Colonic mucosa (tissue), 4 donors: ENCODE results near the gene GLE1. TPM values are rescaled to one million over a fixed set of nuclear protein-coding genes. Genes with fewer than 3 reads are reported as not detected.

ENCODE experiments used
- DNase-seq: peaks from one replicate; pipeline ENCODE4 v3.0.0-alpha.2; 2020
- H3K27ac ChIP-seq: fragments of 200-600 bp; one replicate; pipeline ENCODE4 v1.8.0; 2021
- H3K27me3 ChIP-seq: fragments of 200-600 bp; one replicate; pipeline ENCODE4 v1.8.0; 2021
- H3K36me3 ChIP-seq: fragments of 200-600 bp; one replicate; pipeline ENCODE4 v1.8.0; 2021
- H3K4me1 ChIP-seq: fragments of 200-600 bp; one replicate; pipeline ENCODE4 v1.8.0; 2021; ENCODE audit warnings: mild to moderate bottlenecking
- H3K4me3 ChIP-seq: fragments of 200-600 bp; one replicate; pipeline ENCODE4 v1.8.0; 2021
- H3K9ac ChIP-seq, 2 donors: one replicate each; pipeline ENCODE4 v1.7.0; 2013; ENCODE audit warnings: control low read depth in 2 of 2, low read depth in 2 of 2, low read length in 2 of 2
- H3K9me3 ChIP-seq: fragments of 200-600 bp; one replicate; pipeline ENCODE4 v1.8.0; 2021
- CTCF ChIP-seq: fragments of 200-600 bp; IDR thresholded peaks from one replicate; pipeline ENCODE4 v1.8.0; 2022; ENCODE audit warnings: antibody characterized with exemption, mild to moderate bottlenecking
- intact Hi-C: fragments of 100-400 bp; cut with DNase I; formaldehyde crosslinking; loops from one replicate; pipeline ENCODE4 v1.14.1; 2022
- total RNA-seq, 2 donors: library from RNA; stranded (reverse); fragmentation: NEBNext Ultra II Directional in 1 of 2; extraction: Animal tissue kit (Norgen Biotek cat#: 25700) in 1 of 2; gene quantifications; one replicate each; pipeline ENCODE4 v1.2.1, GENCODE V29; 2021
- donor health status: healthy.
- donor health status: DM: no; HTN: no; CAD: no.
- donor health status: DM: no; HTN: no; CAD: no.

The GLE1 gene
- total RNA-seq, 2 donors from 2014 or later = 30.7 to 44.5 TPM

GRCh38 chr9:128528445-128529160, 24.1 kb downstream of the GLE1 start:
- Histone ChIP-seq H3K27ac (no peak overlapping the region), H3K36me3 (peaks cover 19% of the 10 kb centered on the region), H3K9me3 (no peaks in the 10 kb centered on the region), H3K4me3 (no peak overlapping the region), H3K9ac (no peak overlapping the region), H3K4me1 (no peaks in the 10 kb centered on the region), H3K27me3 (no peaks in the 10 kb centered on the region)
- DNase-seq = no peak
- TF ChIP-seq CTCF = no peak
- intact Hi-C loops = loop anchor here (10.0 kb wide), 1 partner anchor 66 kb away; no protein-coding TSS in a partner anchor

GRCh38 chr9:128529191-128529590, 24.7 kb downstream of the GLE1 start:
- H3K27me3 ChIP-seq = no peaks in the 10 kb centered on the region
- peaks cover 19% of the 10 kb centered on the region for H3K36me3 ChIP-seq
- intact Hi-C loops = loop anchor here (10.0 kb wide), 1 partner anchor 66 kb away; no protein-coding TSS in a partner anchor
- no peak overlapping the region for H3K9ac ChIP-seq
- DNase-seq = no peak
- H3K27ac ChIP-seq = no peak overlapping the region
- H3K9me3 ChIP-seq = no peaks in the 10 kb centered on the region
- H3K4me3 ChIP-seq = no peak overlapping the region
- TF ChIP-seq CTCF = no peak
- no peaks in the 10 kb centered on the region for H3K4me1 ChIP-seq

- Histone ChIP-seq H3K27me3 (no peaks in the 10 kb centered on the region), H3K36me3 (peaks cover 5% of the 10 kb centered on the region), H3K9me3 (no peaks in the 10 kb centered on the region), H3K4me3 (no peak overlapping the region), H3K4me1 (no peaks in the 10 kb centered on the region), H3K9ac (no peak overlapping the region), H3K27ac (no peak overlapping the region)
- TF ChIP-seq CTCF = no peak
- no peak for DNase-seq
- intact Hi-C loops = no loop called here
Observed at GRCh38 chr9:128532581-128532980, 28.1 kb downstream of the GLE1 start.

- no peak for DNase-seq
- H3K36me3 ChIP-seq = peaks cover 13% of the 10 kb centered on the region
- no peak overlapping the region for H3K27ac ChIP-seq
- no peaks in the 10 kb centered on the region for H3K9me3 ChIP-seq
- intact Hi-C loops = no loop called here
- H3K27me3 ChIP-seq = no peaks in the 10 kb centered on the region
- H3K4me3 ChIP-seq = no peak overlapping the region
- H3K4me1 ChIP-seq = no peaks in the 10 kb centered on the region
- no peak overlapping the region for H3K9ac ChIP-seq
- TF ChIP-seq CTCF = no peak
Observed at GRCh38 chr9:128540634-128541360, 36.3 kb downstream of the GLE1 start.

- intact Hi-C loops = no loop called here
- H3K36me3 ChIP-seq = no peaks in the 10 kb centered on the region
- no peak overlapping the region for H3K9ac ChIP-seq
- H3K4me1 ChIP-seq = no peaks in the 10 kb centered on the region
- no peak for TF ChIP-seq CTCF
- H3K4me3 ChIP-seq = no peak overlapping the region
- no peaks in the 10 kb centered on the region for H3K9me3 ChIP-seq
- no peak for DNase-seq
- no peaks in the 10 kb centered on the region for H3K27me3 ChIP-seq
- H3K27ac ChIP-seq = no peak overlapping the region
Observed at GRCh38 chr9:128546504-128546903, 42.0 kb downstream of the GLE1 start.
